Gastroesophageal sphincter (tissue), 3 donors: Measurements from ENCODE around the gene FAM72A.
"Not testable (repeated sequence)": the region's sequence is repeated elsewhere in the genome, so short reads cannot be mapped to it uniquely, and the experiment has no call there.

ENCODE experiments used
- POLR2A ChIP-seq, 2 donors: fragments of 450-650 bp; IDR thresholded peaks; one replicate each; pipeline ENCODE4 v1.6.1; 2017; ENCODE audit warnings: antibody characterized with exemption in 2 of 2, mild to moderate bottlenecking in 2 of 2, moderate library complexity in 1 of 2
- TF ChIP-seq, protein P1 (sequence below), 4 experiments: fragments of 200-600 bp in 2 of 4; fragments of 450-650 bp in 2 of 4; sonication (generic) in 1 of 4; IDR thresholded peaks; one replicate each; pipeline ENCODE4 v1.5.1; 2017 to 2019; ENCODE audit warnings: antibody characterized with exemption in 4 of 4, mild to moderate bottlenecking in 2 of 4, moderate library complexity in 2 of 4

DNA sequence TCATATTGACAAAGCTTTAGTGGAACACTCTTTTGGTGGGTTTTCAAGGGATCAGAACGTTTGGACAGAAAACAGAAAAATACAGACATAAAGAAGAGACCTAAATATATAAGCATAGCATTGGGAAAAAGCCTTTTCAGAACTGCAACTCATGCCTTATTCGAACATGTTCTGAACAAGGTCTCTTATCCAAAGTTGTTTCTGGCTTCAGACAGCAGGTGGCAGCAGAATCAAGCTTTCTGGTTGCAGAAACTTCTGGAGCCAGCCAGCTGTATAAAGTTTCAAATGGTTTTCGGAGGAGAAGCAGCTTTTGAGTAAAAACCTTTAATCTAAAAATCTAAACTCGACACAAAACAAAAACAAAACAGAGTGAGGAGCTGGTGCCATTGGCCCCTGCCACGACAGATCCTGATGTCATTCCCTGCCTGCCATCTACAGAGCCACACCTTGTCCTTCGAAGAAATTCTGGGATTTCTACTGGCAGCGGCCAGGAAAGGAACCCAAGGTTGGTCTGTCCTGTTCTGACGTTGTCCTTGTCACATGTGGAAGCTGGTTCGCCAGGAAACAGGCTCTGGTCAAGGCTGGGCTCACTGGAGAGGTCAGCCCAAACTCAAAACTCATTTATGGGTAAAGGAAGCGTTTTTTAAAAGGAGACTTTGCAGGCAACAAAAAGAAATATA is 35.1 kb downstream of the FAM72A start:
- TF ChIP-seq, protein P1, sequence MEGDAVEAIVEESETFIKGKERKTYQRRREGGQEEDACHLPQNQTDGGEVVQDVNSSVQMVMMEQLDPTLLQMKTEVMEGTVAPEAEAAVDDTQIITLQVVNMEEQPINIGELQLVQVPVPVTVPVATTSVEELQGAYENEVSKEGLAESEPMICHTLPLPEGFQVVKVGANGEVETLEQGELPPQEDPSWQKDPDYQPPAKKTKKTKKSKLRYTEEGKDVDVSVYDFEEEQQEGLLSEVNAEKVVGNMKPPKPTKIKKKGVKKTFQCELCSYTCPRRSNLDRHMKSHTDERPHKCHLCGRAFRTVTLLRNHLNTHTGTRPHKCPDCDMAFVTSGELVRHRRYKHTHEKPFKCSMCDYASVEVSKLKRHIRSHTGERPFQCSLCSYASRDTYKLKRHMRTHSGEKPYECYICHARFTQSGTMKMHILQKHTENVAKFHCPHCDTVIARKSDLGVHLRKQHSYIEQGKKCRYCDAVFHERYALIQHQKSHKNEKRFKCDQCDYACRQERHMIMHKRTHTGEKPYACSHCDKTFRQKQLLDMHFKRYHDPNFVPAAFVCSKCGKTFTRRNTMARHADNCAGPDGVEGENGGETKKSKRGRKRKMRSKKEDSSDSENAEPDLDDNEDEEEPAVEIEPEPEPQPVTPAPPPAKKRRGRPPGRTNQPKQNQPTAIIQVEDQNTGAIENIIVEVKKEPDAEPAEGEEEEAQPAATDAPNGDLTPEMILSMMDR (IDR thresholded peaks at IDR 0.05): peak in 1 of 4 experiments; percentile 44
- TF ChIP-seq POLR2A (IDR thresholded peaks at IDR 0.05): not testable (repeated sequence)
